NCI-H460 (cell line): ENCODE data around the gene NTM. TPM values are rescaled to one million over a fixed set of nuclear protein-coding genes. Genes with fewer than 3 reads are reported as not detected.

ENCODE experiments used
- DNase-seq: peaks from one replicate; pipeline ENCODE4 v3.0.0-alpha.2; 2016; ENCODE audit warnings: low read depth; ENCODE audit errors: extremely low read depth
- total RNA-seq: library from RNA; depleted of rRNA; stranded (reverse); fragments of >200 nt; shearing (Covaris generic); gene quantifications from 2 replicates; pipeline ENCODE4 v1.2.3, GENCODE V29; 2014

The NTM gene
- total RNA-seq, 1 experiment from 2014 or later = 3.7 TPM

DNA sequence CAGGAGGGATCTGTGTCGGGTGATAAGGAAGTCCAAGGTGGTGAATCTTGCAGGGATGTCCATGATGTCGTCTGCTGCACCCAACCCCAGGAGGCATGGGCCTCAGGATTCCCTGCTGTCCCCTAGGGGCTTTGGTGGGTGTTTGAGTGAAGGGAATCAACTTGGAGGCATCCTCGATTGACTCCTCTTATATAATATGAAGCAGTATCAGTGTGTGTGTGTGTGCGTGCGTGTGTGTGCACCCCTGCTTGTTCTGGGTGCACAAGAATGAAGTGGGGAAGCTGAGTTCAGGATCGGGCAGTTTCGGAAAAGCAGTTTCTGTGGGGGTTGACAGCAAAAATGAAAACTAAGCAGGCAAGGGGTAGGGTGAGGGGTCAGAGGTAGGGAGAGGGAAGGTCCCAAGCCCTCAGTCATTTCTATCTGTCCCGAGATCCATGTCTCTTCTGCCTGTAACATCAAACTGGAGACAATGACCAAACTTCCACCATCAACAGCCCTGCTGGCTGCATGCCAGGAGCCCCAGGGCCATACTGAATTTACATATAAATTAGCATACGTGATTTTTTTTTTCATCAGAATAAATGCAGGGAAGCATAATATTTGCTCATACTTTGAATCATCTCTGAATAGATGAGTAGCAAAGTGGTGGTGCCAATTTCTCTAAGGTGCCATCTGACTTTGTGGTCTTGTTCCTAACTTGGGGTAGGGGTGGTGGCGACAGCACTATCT lies 2.0 kb downstream of the NTM start:
- no peak for DNase-seq

DNA sequence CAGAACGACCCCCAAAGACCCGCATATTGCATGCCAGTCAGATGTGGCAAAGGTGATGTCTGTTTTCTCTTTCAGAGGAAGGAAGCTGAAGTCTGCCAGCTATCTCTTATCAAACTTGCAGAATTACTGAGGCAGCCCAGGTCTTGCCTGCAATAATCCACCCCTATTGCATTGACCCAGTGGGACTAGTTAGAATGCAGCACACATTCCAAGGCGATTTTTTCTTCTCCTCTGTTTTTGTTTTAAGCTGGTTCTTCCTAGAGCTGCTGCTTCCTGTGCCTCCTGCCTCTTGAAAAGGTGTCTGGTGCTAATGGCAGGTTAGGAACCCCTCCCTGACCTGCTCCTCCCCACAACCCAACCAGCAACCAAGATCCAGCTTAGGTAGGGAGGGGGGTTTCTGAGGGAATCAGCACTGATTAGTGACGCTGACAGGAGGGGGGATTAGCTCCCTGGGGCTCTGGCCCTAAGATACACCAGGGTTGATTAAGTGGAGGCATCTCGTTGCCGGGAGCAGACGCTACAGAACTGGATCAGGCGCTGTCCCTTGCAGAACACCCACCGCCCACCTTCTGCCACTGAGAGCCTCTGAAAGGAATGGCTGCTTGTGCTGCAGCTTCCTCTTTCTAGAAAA lies 2.8 kb downstream of the NTM start:
- no peak for DNase-seq

GRCh38 chr11:131373756-131374155 lies 3.3 kb downstream of the NTM start:
- DNase-seq = no peak

DNA sequence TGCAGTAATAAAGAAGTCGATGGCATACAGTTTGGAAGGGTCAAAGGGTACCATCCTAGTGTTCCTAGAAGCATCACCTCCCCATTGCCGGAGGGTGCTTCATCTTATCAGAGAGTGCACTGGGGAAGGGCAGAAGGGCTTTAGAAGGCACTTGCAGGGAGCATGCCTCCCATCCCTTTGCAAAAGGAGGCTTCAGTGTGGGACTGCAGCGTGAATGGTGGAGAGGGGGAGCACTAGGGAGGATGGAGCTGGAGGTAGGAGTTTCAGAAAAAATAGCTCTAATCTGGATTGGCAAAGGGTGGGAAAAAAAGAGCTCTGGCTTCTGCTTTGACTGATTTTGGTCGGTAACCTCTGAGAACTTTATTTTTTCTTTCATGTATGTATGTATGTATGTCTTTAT lies 5.0 kb downstream of the NTM start:
- DNase-seq = no peak

DNA sequence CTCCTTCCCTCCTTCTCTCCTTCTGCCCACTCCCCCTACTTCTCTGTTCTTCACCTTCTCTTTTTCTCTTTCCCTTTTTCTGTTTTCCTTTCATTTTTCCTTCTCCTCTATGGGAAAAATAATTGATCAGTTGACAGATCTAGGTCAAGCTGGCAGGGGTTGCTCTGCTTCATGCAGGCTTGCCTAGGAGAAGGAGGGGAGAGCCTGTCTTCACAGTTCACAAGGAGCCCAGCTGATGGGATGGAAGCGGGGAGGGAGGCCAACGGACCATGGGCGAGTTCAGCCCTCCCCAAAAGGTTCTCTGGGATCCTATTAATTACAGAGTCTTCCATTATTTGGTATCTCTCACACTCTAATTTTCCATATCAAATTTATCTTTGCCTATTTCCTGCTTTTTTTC lies 5.5 kb downstream of the NTM start:
- no peak for DNase-seq

DNA sequence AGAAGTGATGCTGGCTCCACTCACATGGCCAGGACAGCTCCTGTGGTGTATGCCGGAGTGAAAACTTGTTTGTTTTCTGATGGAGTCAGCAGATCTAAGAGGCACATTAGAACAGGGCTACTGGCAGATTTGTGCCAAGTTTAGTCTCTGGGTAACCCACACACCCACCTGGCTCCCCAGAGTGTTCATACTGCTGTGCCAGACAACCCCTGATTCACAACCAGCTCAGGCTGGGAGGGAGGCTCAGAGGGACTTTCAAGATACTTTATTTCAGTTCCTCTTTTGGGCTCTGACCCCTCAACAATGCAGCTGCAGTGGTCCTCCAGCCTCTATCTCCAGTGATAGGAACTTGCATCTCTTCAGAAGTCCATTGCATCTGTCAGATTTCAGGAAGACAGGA lies 8.5 kb downstream of the NTM start:
- no peak for DNase-seq

GRCh38 chr11:131385763-131386390 lies 15.5 kb downstream of the NTM start:
- DNase-seq = no peak

- no peak for DNase-seq
These were observed 16.0 kb downstream of the NTM start for GRCh38 chr11:131386408-131386807.

DNA sequence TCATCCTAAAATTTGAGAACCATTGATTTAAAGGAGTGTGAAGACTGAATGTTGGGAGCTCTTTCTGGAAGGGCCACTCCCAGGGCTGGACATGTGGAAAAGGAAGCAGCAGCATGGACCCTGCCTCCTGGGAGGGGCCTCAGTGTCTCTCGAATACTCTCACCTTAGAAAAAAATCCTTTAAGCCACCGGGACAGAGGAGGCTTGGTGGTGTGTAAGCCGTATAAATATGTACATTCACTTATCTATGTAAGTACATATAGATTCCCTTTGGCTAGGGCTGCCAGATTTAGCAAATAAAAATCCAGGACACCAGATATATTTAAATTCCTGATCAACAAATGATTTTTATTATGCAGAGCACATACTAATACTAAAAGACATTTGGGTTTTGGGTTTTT lies 17.6 kb downstream of the NTM start:
- DNase-seq = no peak

GRCh38 chr11:131389582-131389981 lies 19.2 kb downstream of the NTM start:
- no peak for DNase-seq

- no peak for DNase-seq
These were observed 20.8 kb downstream of the NTM start for GRCh38 chr11:131391176-131391575.

- peak; percentile 18 for DNase-seq
These were observed 22.3 kb downstream of the NTM start for GRCh38 chr11:131392528-131393255.

GRCh38 chr11:131393691-131394090 lies 23.3 kb downstream of the NTM start:
- DNase-seq = no peak

- no peak for DNase-seq
These were observed 27.3 kb downstream of the NTM start for GRCh38 chr11:131397675-131398074.

DNA sequence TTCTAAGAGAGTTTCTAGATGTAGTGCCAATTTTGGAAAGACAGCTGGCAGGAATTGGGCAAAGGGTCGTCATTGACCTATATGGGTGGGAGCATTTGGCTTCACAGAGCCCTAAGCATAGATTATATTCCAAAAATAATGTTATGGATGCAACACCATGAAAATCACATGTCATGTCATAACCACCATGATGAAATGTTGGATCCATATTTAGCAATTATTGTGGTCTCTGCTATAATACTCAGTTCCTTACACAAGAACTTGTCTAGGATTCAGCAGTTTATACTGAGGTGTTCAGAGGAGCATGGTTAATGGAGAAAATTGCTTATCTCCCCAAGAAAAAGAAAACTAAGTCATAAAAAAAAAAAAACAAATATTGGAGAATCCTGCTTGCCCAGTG lies 31.6 kb downstream of the NTM start:
- no peak for DNase-seq

DNA sequence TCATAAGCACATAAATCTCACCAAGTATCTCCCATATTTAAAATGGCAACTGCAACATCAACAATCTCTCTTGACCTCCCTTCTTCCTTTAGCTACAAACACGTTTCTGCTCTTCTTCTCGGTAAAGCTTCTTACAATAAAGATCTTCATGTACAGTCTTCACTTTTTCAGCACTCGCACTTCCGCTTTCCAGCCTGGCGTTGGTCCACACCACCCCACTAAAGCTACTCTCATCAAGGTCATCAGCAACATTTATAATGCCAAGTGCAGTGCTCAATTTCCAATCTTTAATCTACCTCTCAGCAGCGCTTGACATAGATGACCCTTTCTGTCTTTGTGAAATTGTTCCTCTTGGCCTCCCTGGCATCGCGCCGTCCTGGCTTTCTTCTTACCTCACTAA lies 33.6 kb downstream of the NTM start:
- no peak for DNase-seq

GRCh38 chr11:131408025-131408640 lies 37.7 kb downstream of the NTM start:
- DNase-seq = peak; percentile 64

DNA sequence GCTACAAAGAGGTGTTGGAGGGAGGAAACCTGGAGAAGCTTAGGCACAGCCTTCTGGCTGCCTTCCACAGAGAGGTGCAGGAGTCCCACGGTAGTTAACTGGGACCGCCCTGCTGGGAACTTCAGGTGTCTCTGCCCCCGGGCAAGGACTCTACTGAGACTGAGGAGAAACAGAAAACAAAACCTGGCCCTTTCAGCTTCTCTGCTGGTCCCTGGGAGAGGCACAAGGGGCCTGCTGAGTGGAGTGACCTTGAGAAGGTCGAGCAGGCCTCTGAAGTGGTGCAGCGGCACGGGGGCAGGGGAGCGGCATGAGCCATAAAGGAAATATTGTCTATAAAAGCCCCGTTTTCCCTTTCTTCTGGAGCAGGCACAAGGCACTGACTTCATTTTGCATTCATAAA lies 38.9 kb downstream of the NTM start:
- DNase-seq = no peak

DNA sequence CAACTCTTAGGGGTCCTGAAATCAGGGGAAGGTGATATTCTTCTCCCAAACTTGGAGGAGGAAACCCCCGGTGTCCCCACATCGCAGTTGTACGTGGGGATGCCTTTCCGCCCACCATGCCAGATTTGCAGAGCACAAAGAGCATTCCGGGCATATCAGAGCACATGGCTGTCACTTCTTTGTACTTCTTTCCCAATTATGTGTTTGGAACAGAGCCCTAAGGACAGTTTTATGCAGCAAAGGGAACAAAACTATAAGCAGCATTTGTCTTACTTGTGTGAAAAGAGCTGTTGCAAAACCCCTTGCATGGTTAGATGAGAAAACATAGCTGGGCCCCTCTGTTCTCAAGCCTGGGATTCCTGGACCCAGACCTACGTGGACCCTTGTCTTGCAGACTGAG lies 41.2 kb downstream of the NTM start:
- DNase-seq = no peak

DNA sequence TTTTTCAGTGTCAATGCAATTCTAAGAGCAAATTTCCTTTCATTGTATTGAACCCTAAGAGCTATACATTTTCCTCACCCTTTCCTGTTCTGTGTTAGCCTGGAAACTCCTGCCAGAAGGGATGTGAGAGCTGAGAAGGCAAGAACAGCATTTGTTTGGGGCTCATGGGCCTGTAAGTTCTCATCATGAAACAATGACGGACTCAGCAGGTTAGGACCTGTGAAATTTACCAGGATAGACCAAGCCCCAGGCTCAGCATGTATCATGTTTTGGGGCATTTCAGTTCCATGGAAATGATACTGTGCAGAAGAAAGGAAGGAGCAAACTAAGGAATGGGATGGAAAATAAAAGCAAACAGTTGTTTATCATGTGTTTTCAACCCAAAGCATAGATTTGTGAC lies 41.6 kb downstream of the NTM start:
- no peak for DNase-seq

DNA sequence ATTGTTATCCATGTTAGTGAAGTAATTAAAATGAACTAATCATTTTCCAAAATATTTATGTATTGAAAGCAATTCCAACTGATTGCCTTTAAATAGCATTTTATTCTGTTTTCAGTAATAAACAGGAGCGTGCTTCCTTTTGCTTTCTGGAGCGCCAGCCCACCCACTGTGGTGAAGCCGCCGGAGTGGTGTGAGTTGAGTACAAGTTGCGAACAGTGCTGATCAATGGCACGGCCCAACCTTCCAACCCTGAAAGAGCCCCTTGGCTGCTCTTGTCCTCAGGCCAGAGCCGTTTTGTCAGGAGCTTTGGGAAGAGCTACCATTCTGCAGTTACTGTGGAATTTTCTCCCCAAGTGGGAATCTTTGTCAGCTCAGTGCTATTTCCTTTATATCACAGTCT lies 42.8 kb downstream of the NTM start:
- DNase-seq = no peak
